SJCRH30 (cell line): ENCODE results near the gene ARAP3. TPM values are rescaled to one million over a fixed set of nuclear protein-coding genes. Genes with fewer than 3 reads are reported as not detected.
"Not testable (repeated sequence)": the region's sequence is repeated elsewhere in the genome, so short reads cannot be mapped to it uniquely, and the experiment has no call there.

Experiments used
- DNase-seq, 2 experiments: peaks; one replicate each; pipeline ENCODE4 v3.0.0-alpha.2; 2015 to 2020
- H3K27ac ChIP-seq: fragments of 250-450 bp; sonication (Bioruptor Pico); 2 replicates; pipeline ENCODE4 v1.5.1; 2020; ENCODE audit warnings: mild to moderate bottlenecking, moderate library complexity
- H3K27me3 ChIP-seq: fragments of 250-450 bp; sonication (Bioruptor Pico); 2 replicates; pipeline ENCODE4 v1.5.1; 2020; ENCODE audit warnings: mild to moderate bottlenecking, moderate library complexity
- H3K36me3 ChIP-seq: fragments of 250-450 bp; sonication (Bioruptor Pico); 2 replicates; pipeline ENCODE4 v1.5.1; 2020; ENCODE audit warnings: mild to moderate bottlenecking, moderate library complexity
- H3K4me1 ChIP-seq: fragments of 250-450 bp; sonication (Bioruptor Pico); 2 replicates; pipeline ENCODE4 v1.5.1; 2020; ENCODE audit warnings: mild to moderate bottlenecking, moderate library complexity
- H3K4me3 ChIP-seq: fragments of 250-450 bp; sonication (Bioruptor Pico); 2 replicates; pipeline ENCODE4 v1.5.1; 2020; ENCODE audit warnings: mild to moderate bottlenecking, moderate library complexity
- H3K9me3 ChIP-seq: fragments of 250-450 bp; sonication (Bioruptor Pico); replicated peaks from 2 replicates; pipeline ENCODE4 v1.5.1; 2020; ENCODE audit warnings: mild to moderate bottlenecking, moderate library complexity
- total RNA-seq: library from RNA; depleted of rRNA; stranded (reverse); fragments of >200 nt; shearing (Covaris generic); gene quantifications from 2 replicates; pipeline ENCODE4 v1.2.3, GENCODE V29; 2014; rRNA removed

Gene ARAP3
- total RNA-seq: 5.8 and 6.2 TPM in 2 replicates

GRCh38 chr5:141681695-141682641, at the start of gene ARAP3:
Gene ARAP3, minus strand, starts transcription at chr5:141682230. Its CDS starts 1,744 bp downstream, at chr5:141680486.
- Histone ChIP-seq H3K36me3 (no peaks in the 10 kb centered on the region), H3K9me3 (no peaks in the 10 kb centered on the region), H3K27ac (peak within 1 kb of the TSS; percentile 40; the same call in 1 of the 2 replicates), H3K4me3 (peak within 1 kb of the TSS; percentile 59), H3K27me3 (no peaks in the 10 kb centered on the region), H3K4me1 (no peaks in the 10 kb centered on the region; the same call in 1 of the 2 replicates)
- DNase-seq: peak; percentile 65 to 66

GRCh38 chr5:141729387-141730006, 47.5 kb upstream of the ARAP3 start:
- no peak overlapping the region for H3K4me3 ChIP-seq
- no peaks in the 10 kb centered on the region for H3K4me1 ChIP-seq
- DNase-seq: no peak
- no peaks in the 10 kb centered on the region for H3K36me3 ChIP-seq
- no peak overlapping the region for H3K27ac ChIP-seq
- no peaks in the 10 kb centered on the region for H3K27me3 ChIP-seq
- H3K9me3 ChIP-seq: no peaks in the 10 kb centered on the region

- no peak for DNase-seq
- no peak overlapping the region for H3K4me3 ChIP-seq
- H3K4me1 ChIP-seq: no peaks in the 10 kb centered on the region
- H3K27ac ChIP-seq: no peak overlapping the region
- no peaks in the 10 kb centered on the region for H3K27me3 ChIP-seq
- H3K9me3 ChIP-seq: no peaks in the 10 kb centered on the region
- H3K36me3 ChIP-seq: no peaks in the 10 kb centered on the region
Observed at GRCh38 chr5:141725891-141726290, 43.9 kb upstream of the ARAP3 start.

- not testable (repeated sequence) for H3K4me3 ChIP-seq, H3K36me3 ChIP-seq, H3K9me3 ChIP-seq, H3K4me1 ChIP-seq, H3K27me3 ChIP-seq, H3K27ac ChIP-seq, DNase-seq
Observed at GRCh38 chr5:141725174-141725573, 43.1 kb upstream of the ARAP3 start.

GRCh38 chr5:141722266-141722665, 40.2 kb upstream of the ARAP3 start:
- Histone ChIP-seq H3K9me3 (no peaks in the 10 kb centered on the region), H3K36me3 (no peaks in the 10 kb centered on the region)

GRCh38 chr5:141717043-141717442, 35.0 kb upstream of the ARAP3 start:
- Histone ChIP-seq H3K36me3 (no peaks in the 10 kb centered on the region), H3K9me3 (no peaks in the 10 kb centered on the region), H3K27me3 (peaks cover 6% of the 10 kb centered on the region; the same call in 1 of the 2 replicates), H3K4me1 (no peaks in the 10 kb centered on the region), H3K4me3 (no peak overlapping the region), H3K27ac (no peak overlapping the region)
- no peak for DNase-seq

More at GRCh38 chr5:141722266-141722665, 40.2 kb upstream of the ARAP3 start:
- no peak overlapping the region for H3K4me3 ChIP-seq
- no peaks in the 10 kb centered on the region for H3K4me1 ChIP-seq
- H3K27ac ChIP-seq: no peak overlapping the region
- H3K27me3 ChIP-seq: peaks cover 6% of the 10 kb centered on the region; the same call in 1 of the 2 replicates
- no peak for DNase-seq

GRCh38 chr5:141716468-141716867, 34.4 kb upstream of the ARAP3 start:
- no peak overlapping the region for H3K4me3 ChIP-seq
- no peak for DNase-seq
- no peaks in the 10 kb centered on the region for H3K9me3 ChIP-seq
- no peak overlapping the region for H3K27ac ChIP-seq
- no peaks in the 10 kb centered on the region for H3K4me1 ChIP-seq
- peaks cover 6% of the 10 kb centered on the region; the same call in 1 of the 2 replicates for H3K27me3 ChIP-seq
- no peaks in the 10 kb centered on the region for H3K36me3 ChIP-seq

GRCh38 chr5:141716009-141716408, 34.0 kb upstream of the ARAP3 start:
- Histone ChIP-seq H3K4me3 (no peak overlapping the region), H3K27me3 (peaks cover 6% of the 10 kb centered on the region; the same call in 1 of the 2 replicates), H3K36me3 (no peaks in the 10 kb centered on the region), H3K9me3 (no peaks in the 10 kb centered on the region), H3K4me1 (no peaks in the 10 kb centered on the region), H3K27ac (no peak overlapping the region)
- DNase-seq: no peak

- peaks cover 6% of the 10 kb centered on the region; the same call in 1 of the 2 replicates for H3K27me3 ChIP-seq
- H3K36me3 ChIP-seq: no peaks in the 10 kb centered on the region
- no peak overlapping the region for H3K27ac ChIP-seq
- no peak overlapping the region for H3K4me3 ChIP-seq
- no peak for DNase-seq
- H3K9me3 ChIP-seq: no peaks in the 10 kb centered on the region
- no peaks in the 10 kb centered on the region for H3K4me1 ChIP-seq
Observed at GRCh38 chr5:141715346-141715905, 33.4 kb upstream of the ARAP3 start.

- Histone ChIP-seq H3K4me1 (no peaks in the 10 kb centered on the region), H3K4me3 (no peak overlapping the region), H3K36me3 (no peaks in the 10 kb centered on the region), H3K9me3 (no peaks in the 10 kb centered on the region), H3K27me3 (peaks cover 6% of the 10 kb centered on the region; the same call in 1 of the 2 replicates), H3K27ac (no peak overlapping the region)
- DNase-seq: no peak
Observed at GRCh38 chr5:141714542-141715310, 32.7 kb upstream of the ARAP3 start.

- DNase-seq: no peak
- H3K36me3 ChIP-seq: no peaks in the 10 kb centered on the region
- H3K27ac ChIP-seq: no peak overlapping the region
- no peaks in the 10 kb centered on the region for H3K9me3 ChIP-seq
- no peak overlapping the region for H3K4me3 ChIP-seq
- H3K4me1 ChIP-seq: no peaks in the 10 kb centered on the region
- peaks cover under 1% of the 10 kb centered on the region; the same call in 1 of the 2 replicates for H3K27me3 ChIP-seq
Observed at GRCh38 chr5:141713616-141714309, 31.7 kb upstream of the ARAP3 start.

- no peak overlapping the region for H3K4me3 ChIP-seq
Observed at GRCh38 chr5:141711687-141712086, 29.7 kb upstream of the ARAP3 start.

GRCh38 chr5:141709699-141710267, 27.8 kb upstream of the ARAP3 start:
- DNase-seq: no peak
- H3K27me3 ChIP-seq: peaks cover 12% of the 10 kb centered on the region; the same call in 1 of the 2 replicates
- no peak overlapping the region for H3K27ac ChIP-seq

More at GRCh38 chr5:141711687-141712086, 29.7 kb upstream of the ARAP3 start:
- Histone ChIP-seq H3K9me3 (no peaks in the 10 kb centered on the region), H3K36me3 (no peaks in the 10 kb centered on the region), H3K27ac (no peak overlapping the region), H3K4me1 (no peaks in the 10 kb centered on the region), H3K27me3 (peaks cover 6% of the 10 kb centered on the region; the same call in 1 of the 2 replicates)
- DNase-seq: no peak

More at GRCh38 chr5:141709699-141710267, 27.8 kb upstream of the ARAP3 start:
- H3K36me3 ChIP-seq: no peaks in the 10 kb centered on the region
- H3K9me3 ChIP-seq: no peaks in the 10 kb centered on the region
- no peak overlapping the region for H3K4me3 ChIP-seq
- H3K4me1 ChIP-seq: no peaks in the 10 kb centered on the region
